ENCODE data around the gene TMEM175. TPM values are rescaled to one million over a fixed set of nuclear protein-coding genes. Genes with fewer than 3 reads are reported as not detected.

TMEM175 gene
- total RNA-seq, 1 donor from 2014 or later, result 30.6 TPM

- Mint-ChIP-seq H3K27me3 (no peaks in the 10 kb centered on the region), H3K4me1 (ENCODE audit: low read depth) (no peaks in the 10 kb centered on the region), H3K9me3 (ENCODE audit: low read depth) (no peaks in the 10 kb centered on the region), H3K4me3 (ENCODE audit: low read depth) (no peak overlapping the region), H3K27ac (no peak overlapping the region), H3K36me3 (ENCODE audit: insufficient read depth) (no peaks in the 10 kb centered on the region)
- DNase-seq (ENCODE audit: low spot score, unreplicated experiment), result no peak
- TF ChIP-seq, protein P1, sequence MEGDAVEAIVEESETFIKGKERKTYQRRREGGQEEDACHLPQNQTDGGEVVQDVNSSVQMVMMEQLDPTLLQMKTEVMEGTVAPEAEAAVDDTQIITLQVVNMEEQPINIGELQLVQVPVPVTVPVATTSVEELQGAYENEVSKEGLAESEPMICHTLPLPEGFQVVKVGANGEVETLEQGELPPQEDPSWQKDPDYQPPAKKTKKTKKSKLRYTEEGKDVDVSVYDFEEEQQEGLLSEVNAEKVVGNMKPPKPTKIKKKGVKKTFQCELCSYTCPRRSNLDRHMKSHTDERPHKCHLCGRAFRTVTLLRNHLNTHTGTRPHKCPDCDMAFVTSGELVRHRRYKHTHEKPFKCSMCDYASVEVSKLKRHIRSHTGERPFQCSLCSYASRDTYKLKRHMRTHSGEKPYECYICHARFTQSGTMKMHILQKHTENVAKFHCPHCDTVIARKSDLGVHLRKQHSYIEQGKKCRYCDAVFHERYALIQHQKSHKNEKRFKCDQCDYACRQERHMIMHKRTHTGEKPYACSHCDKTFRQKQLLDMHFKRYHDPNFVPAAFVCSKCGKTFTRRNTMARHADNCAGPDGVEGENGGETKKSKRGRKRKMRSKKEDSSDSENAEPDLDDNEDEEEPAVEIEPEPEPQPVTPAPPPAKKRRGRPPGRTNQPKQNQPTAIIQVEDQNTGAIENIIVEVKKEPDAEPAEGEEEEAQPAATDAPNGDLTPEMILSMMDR (IDR thresholded peaks at IDR 0.05; ENCODE audit: unreplicated experiment), result no peak
These were observed 19.6 kb downstream of the TMEM175 start for GRCh38 chr4:951594-952468.

GRCh38 chr4:952881-953573 lies 20.8 kb downstream of the TMEM175 start:
- H3K36me3 Mint-ChIP-seq (ENCODE audit: insufficient read depth), result peaks cover 1% of the 10 kb centered on the region
- no peak overlapping the region for H3K27ac Mint-ChIP-seq
- H3K4me3 Mint-ChIP-seq (ENCODE audit: low read depth), result no peak overlapping the region
- no peaks in the 10 kb centered on the region for H3K27me3 Mint-ChIP-seq
- no peaks in the 10 kb centered on the region for H3K9me3 Mint-ChIP-seq (ENCODE audit: low read depth)
- no peak for DNase-seq (ENCODE audit: low spot score, unreplicated experiment)
- no peaks in the 10 kb centered on the region for H3K4me1 Mint-ChIP-seq (ENCODE audit: low read depth)
- TF ChIP-seq, protein P1 (IDR thresholded peaks at IDR 0.05; ENCODE audit: unreplicated experiment), result no peak

GRCh38 chr4:953574-953915 lies 21.3 kb downstream of the TMEM175 start:
- TF ChIP-seq, protein P1 (IDR thresholded peaks at IDR 0.05; ENCODE audit: unreplicated experiment), result no peak
- no peaks in the 10 kb centered on the region for H3K27me3 Mint-ChIP-seq
- H3K9me3 Mint-ChIP-seq (ENCODE audit: low read depth), result no peaks in the 10 kb centered on the region
- H3K4me1 Mint-ChIP-seq (ENCODE audit: low read depth), result no peaks in the 10 kb centered on the region
- H3K4me3 Mint-ChIP-seq (ENCODE audit: low read depth), result no peak overlapping the region
- DNase-seq (ENCODE audit: low spot score, unreplicated experiment), result no peak
- H3K27ac Mint-ChIP-seq, result no peak overlapping the region
- H3K36me3 Mint-ChIP-seq (ENCODE audit: insufficient read depth), result peaks cover 1% of the 10 kb centered on the region

DNA sequence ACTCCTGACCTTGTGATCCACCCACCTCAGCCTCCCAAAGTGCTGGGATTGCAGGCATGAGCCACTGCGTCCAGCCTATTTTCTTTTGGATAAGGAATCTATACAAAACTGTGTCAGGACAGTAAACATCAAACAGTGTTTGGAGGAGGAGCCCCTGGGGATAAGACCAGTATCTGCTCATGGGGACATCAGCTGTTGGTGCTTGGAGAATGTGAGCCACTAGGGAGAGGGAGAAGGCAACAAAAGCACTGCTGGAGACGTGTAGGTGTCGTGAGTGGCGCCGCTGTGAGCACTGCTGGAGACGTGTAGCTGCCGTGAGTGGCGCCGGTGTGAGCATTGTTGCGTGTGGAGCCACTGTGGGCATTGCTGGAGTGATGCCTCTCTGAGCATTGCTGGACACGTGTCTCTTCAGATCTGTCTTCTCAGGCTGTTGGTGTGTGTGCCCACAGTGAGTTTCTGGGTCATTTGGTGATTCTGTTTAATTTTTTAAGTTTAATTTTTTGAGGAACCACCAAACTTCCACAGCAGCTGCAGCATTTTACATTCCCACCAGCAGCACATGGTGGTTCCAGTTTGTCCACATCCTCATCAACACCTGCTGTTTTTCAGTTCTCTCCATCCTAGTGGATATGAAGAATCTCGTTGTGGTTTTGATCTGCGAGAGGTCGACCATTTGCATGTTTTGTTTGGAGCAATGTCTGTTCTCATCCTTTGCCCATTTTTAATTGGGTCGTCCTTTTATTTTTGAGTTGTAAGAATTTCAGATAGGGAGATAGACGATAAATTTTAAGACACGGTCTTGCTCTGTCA lies 22.2 kb downstream of the TMEM175 start:
- Mint-ChIP-seq H3K27me3 (no peaks in the 10 kb centered on the region), H3K4me3 (ENCODE audit: low read depth) (no peak overlapping the region)

More for the DNA sequence above, 22.2 kb downstream of the TMEM175 start:
- Mint-ChIP-seq H3K9me3 (ENCODE audit: low read depth) (no peaks in the 10 kb centered on the region), H3K4me1 (ENCODE audit: low read depth) (no peaks in the 10 kb centered on the region), H3K27ac (no peak overlapping the region), H3K36me3 (ENCODE audit: insufficient read depth) (peaks cover 1% of the 10 kb centered on the region)
- TF ChIP-seq, protein P1 (IDR thresholded peaks at IDR 0.05; ENCODE audit: unreplicated experiment), result no peak
- DNase-seq (ENCODE audit: low spot score, unreplicated experiment), result no peak

Measured in progenitor cell of endocrine pancreas (in vitro differentiated cells).